Measurements from ENCODE around the gene MYOD1.

Gene MYOD1

DNA sequence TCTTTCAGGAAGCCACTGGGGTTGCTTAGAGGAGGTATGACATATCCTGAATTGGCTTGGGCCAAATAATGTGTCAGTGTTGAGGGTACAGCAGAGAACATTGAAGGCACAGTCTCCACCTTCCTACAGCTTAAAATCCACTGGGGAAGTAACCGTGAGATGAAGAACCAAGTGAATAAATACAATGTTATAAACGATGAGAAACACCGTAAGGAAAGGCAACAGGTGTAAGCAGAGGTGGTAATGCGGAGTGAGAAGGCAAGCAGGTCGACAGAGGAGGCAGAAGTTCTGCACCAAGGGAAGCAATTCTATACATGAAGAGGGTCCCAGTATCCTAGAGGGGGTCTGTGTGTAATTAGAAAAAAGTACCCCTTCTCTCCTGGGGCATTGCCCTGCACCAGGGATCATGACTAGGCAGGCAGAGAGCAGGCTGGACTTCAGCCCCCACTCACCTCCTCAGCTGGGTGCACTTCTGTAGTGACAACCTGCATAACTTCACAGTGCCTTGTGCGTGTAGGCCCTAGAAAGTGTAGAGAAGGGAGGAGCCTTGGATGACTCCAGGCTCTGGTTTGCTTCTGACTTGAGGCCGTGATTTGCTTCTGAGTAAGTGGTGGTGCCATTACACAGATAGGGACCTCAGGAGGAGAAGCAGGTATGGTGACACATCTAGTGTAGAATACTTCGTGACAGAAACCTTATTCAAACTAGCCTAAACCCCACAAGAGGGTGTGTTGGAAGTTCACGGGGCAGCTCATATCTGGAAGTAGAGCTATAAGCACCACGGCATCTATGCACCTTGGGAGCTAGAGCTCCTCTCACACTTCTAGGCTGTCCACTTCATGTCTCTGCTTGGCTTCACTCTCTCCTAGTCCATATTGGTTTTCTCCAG is 4.9 kb downstream of the MYOD1 start:
- TF ChIP-seq, protein P1, sequence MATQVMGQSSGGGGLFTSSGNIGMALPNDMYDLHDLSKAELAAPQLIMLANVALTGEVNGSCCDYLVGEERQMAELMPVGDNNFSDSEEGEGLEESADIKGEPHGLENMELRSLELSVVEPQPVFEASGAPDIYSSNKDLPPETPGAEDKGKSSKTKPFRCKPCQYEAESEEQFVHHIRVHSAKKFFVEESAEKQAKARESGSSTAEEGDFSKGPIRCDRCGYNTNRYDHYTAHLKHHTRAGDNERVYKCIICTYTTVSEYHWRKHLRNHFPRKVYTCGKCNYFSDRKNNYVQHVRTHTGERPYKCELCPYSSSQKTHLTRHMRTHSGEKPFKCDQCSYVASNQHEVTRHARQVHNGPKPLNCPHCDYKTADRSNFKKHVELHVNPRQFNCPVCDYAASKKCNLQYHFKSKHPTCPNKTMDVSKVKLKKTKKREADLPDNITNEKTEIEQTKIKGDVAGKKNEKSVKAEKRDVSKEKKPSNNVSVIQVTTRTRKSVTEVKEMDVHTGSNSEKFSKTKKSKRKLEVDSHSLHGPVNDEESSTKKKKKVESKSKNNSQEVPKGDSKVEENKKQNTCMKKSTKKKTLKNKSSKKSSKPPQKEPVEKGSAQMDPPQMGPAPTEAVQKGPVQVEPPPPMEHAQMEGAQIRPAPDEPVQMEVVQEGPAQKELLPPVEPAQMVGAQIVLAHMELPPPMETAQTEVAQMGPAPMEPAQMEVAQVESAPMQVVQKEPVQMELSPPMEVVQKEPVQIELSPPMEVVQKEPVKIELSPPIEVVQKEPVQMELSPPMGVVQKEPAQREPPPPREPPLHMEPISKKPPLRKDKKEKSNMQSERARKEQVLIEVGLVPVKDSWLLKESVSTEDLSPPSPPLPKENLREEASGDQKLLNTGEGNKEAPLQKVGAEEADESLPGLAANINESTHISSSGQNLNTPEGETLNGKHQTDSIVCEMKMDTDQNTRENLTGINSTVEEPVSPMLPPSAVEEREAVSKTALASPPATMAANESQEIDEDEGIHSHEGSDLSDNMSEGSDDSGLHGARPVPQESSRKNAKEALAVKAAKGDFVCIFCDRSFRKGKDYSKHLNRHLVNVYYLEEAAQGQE (IDR thresholded peaks at IDR 0.05; ENCODE audit: low read depth), result no peak
- TF ChIP-seq RAD21 (IDR thresholded peaks at IDR 0.05; ENCODE audit: low read depth), result no peak
- no peak for TF ChIP-seq NFIC (IDR thresholded peaks at IDR 0.05)
- TF ChIP-seq EGR1 (IDR thresholded peaks at IDR 0.05), result no peak
- TF ChIP-seq TAF1 (IDR thresholded peaks at IDR 0.05; ENCODE audit: low read depth), result no peak
- TF ChIP-seq YY1 (IDR thresholded peaks at IDR 0.05; ENCODE audit: low read depth), result no peak
- TF ChIP-seq CEBPB (IDR thresholded peaks at IDR 0.05), result no peak
- TF ChIP-seq FOXM1 (IDR thresholded peaks at IDR 0.05; ENCODE audit: borderline replicate concordance, low read depth), result no peak
- no peak for TF ChIP-seq TCF12 (IDR thresholded peaks at IDR 0.05; ENCODE audit: low read depth)
- no peak for TF ChIP-seq CREB1 (IDR thresholded peaks at IDR 0.05; ENCODE audit: low read depth)
- TF ChIP-seq, protein P2, sequence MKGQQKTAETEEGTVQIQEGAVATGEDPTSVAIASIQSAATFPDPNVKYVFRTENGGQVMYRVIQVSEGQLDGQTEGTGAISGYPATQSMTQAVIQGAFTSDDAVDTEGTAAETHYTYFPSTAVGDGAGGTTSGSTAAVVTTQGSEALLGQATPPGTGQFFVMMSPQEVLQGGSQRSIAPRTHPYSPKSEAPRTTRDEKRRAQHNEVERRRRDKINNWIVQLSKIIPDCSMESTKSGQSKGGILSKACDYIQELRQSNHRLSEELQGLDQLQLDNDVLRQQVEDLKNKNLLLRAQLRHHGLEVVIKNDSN (IDR thresholded peaks at IDR 0.05), result no peak
- TF ChIP-seq, protein P3, sequence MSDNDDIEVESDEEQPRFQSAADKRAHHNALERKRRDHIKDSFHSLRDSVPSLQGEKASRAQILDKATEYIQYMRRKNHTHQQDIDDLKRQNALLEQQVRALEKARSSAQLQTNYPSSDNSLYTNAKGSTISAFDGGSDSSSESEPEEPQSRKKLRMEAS (IDR thresholded peaks at IDR 0.05), result no peak
- TF ChIP-seq ZBTB7A (IDR thresholded peaks at IDR 0.05; ENCODE audit: low read depth), result no peak
- no peak for TF ChIP-seq EP300 (IDR thresholded peaks at IDR 0.05; ENCODE audit: borderline replicate concordance)
- no peak for TF ChIP-seq TEAD4 (IDR thresholded peaks at IDR 0.05)

DNA sequence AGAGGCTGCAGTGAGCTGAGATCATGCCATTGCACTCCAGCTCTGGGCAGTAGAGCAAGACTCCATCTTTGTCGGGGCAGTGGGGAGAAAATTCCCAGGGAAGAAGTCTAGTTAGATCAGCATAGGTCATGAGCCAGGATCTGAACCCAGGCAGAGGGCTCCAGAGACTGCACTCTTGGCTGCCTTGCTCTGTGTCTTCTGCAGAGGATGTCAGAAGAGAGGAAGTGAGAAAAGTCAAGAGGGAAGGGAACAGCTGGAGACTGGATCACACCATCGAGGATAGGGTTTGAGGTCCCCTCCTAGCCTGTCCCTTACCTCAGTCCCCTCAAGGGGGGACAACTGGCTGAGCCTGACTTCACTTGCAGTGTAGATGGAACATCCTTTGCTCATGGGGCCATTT is 5.8 kb downstream of the MYOD1 start:
- TF ChIP-seq YY1 (IDR thresholded peaks at IDR 0.05; ENCODE audit: low read depth), result no peak
- no peak for TF ChIP-seq TEAD4 (IDR thresholded peaks at IDR 0.05)
- no peak for TF ChIP-seq RAD21 (IDR thresholded peaks at IDR 0.05; ENCODE audit: low read depth)

DNA sequence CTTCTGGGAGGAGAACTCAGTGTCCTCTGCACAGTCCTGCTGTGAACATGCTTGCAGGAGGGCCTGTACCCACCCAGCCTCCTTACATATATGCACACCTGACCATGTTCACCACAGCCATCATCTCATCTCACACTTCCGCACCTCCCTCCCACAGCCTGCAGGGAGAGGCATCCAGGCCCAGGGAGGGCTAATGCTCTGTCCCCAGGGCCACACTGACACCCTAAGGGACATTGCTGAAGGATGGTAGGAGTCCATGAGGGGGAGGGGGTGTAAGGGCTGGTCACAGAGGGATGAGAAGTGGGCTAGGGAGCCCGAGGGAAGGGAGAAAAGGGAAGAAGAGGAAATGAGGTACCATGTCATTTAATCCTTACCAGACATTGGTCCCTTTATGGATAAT is 10.8 kb downstream of the MYOD1 start:
- TF ChIP-seq ZBTB7A (IDR thresholded peaks at IDR 0.05; ENCODE audit: low read depth) (no peak), YY1 (IDR thresholded peaks at IDR 0.05; ENCODE audit: low read depth) (no peak), EGR1 (IDR thresholded peaks at IDR 0.05) (no peak), TAF1 (IDR thresholded peaks at IDR 0.05; ENCODE audit: low read depth) (no peak)

DNA sequence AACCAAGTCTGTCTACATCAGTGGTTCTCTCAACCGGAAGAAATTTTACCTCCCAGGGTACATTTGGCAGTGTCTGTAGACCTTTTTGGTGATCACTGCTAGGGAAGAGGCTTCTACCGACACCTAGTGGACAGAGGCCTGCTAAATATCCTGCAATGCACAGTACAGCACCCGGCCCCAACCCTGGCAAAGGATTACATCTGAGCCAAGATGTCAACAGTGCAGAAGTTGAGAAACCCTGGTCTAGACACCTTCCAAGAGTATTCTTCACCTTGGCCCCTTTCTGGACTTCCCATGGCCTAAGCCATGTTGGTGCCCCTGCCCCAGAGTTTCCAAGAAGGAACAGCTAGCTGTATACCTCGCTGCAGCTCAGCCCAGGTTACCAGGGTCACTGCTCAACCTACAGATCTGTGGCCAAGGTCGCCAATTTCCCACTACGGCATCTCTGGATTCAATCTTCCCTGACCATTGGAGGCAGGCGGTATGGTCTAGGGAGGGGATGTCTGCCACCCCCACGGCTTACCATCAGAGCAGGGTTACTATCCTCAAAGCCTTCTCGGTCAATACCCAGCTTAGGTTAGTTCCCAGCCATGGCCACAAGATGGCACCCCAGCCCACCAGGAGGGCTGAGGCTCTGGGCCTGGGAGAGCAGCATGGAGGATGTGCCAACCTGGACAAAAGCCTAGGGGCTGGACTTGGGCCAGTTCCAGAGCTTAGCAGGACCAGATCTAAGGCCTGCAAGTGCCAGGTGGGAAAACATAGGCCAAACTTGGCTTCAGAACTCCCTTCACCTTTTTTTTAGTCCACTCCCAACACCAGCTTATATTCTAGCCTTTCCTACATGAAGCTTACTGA is 11.5 kb downstream of the MYOD1 start:
- TF ChIP-seq, protein P3 (IDR thresholded peaks at IDR 0.05), result 0 out of 2 replicates have a peak, but pooled peaks have one; percentile 25
- TF ChIP-seq NFIC (IDR thresholded peaks at IDR 0.05), result peak; percentile 80
- TF ChIP-seq, protein P2 (IDR thresholded peaks at IDR 0.05), result no peak
- peak; percentile 96 for TF ChIP-seq RAD21 (IDR thresholded peaks at IDR 0.05; ENCODE audit: low read depth)
- TF ChIP-seq CREB1 (IDR thresholded peaks at IDR 0.05; ENCODE audit: low read depth), result no peak
- TF ChIP-seq TEAD4 (IDR thresholded peaks at IDR 0.05), result no peak
- TF ChIP-seq CEBPB (IDR thresholded peaks at IDR 0.05), result no peak
- no peak for TF ChIP-seq EP300 (IDR thresholded peaks at IDR 0.05; ENCODE audit: borderline replicate concordance)
- 0 out of 2 replicates have a peak, but pooled peaks have one; percentile 38 for TF ChIP-seq YY1 (IDR thresholded peaks at IDR 0.05; ENCODE audit: low read depth)
- TF ChIP-seq TCF12 (IDR thresholded peaks at IDR 0.05; ENCODE audit: low read depth), result no peak

DNA sequence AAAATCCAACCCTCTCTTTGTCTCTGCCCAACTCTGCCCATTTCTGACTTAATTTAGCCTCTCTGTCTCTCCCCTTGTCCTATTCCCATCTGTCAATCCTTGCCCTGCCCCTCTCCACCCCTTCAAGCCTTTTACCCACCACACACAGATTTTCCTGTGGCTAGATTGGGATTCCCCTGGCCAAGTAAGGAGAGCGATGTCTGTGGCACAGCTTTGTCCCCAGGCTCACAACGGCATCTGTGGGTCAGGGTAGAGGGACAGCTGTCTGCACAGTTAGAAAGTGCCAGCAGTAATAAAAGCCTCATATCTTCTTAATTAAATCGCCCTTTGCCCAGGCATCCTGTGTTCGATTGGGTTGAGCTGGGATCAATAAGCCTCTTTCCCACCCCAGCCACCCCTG is 13.9 kb downstream of the MYOD1 start:
- TF ChIP-seq NFIC (IDR thresholded peaks at IDR 0.05) (no peak), ZBTB7A (IDR thresholded peaks at IDR 0.05; ENCODE audit: low read depth) (no peak), FOXM1 (IDR thresholded peaks at IDR 0.05; ENCODE audit: borderline replicate concordance, low read depth) (no peak), TEAD4 (IDR thresholded peaks at IDR 0.05) (no peak), TCF12 (IDR thresholded peaks at IDR 0.05; ENCODE audit: low read depth) (no peak), RAD21 (IDR thresholded peaks at IDR 0.05; ENCODE audit: low read depth) (no peak)
- TF ChIP-seq, protein P3 (IDR thresholded peaks at IDR 0.05), result no peak

DNA sequence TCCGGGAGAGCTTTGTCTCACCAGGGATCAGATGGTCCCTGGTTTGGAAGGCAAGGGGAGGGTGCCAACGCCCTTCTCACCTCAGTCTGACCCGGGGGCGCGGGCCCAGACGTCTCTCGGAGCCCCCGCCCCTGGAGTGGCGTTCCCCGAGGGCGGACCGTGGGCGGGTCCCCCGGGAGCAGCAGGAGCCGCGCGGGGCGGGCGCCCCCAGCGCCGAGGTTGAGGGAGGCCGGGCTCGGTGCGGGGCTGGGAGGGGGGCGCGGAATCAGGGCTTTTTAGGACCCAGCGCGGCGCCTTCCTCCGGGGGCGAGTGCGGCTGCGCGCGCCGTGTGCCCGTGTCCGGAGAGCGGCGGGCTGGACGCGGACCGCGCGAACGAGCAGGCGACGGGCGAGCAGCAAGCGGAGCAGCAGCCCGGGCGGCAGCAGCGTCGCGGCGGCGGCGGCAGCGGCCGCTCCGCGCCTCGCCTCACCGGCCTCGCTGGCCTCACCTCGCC is 15.1 kb downstream of the MYOD1 start, which contains the start of gene KCNC1:
TSS of gene KCNC1 (plus strand) at position 364 of the 494 bp plus-strand sequence. CDS start 1,222 bp downstream, outside the sequence.
- TF ChIP-seq TAF1 (IDR thresholded peaks at IDR 0.05; ENCODE audit: low read depth) (no peak), EGR1 (IDR thresholded peaks at IDR 0.05) (0 out of 2 replicates have a peak, but pooled peaks have one; percentile 26), ZBTB7A (IDR thresholded peaks at IDR 0.05; ENCODE audit: low read depth) (peak; percentile 66)
- TF ChIP-seq, protein P1 (IDR thresholded peaks at IDR 0.05; ENCODE audit: low read depth), result no peak
- TF ChIP-seq, protein P3 (IDR thresholded peaks at IDR 0.05), result 0 out of 2 replicates have a peak, but pooled peaks have one; percentile 15

Measured in Ishikawa (cell line).